ENCODE measurements around the gene TNFRSF4. TPM values are rescaled to one million over a fixed set of nuclear protein-coding genes. Genes with fewer than 3 reads are reported as not detected.
A peak's percentile ranks its signal among the peaks of the same experiment; 100 is the strongest.

TNFRSF4 gene
- total RNA-seq, 8 experiments from 2014 or later = 0.18 to 1.00 (median 0.25) TPM; not detected in 2

DNA sequence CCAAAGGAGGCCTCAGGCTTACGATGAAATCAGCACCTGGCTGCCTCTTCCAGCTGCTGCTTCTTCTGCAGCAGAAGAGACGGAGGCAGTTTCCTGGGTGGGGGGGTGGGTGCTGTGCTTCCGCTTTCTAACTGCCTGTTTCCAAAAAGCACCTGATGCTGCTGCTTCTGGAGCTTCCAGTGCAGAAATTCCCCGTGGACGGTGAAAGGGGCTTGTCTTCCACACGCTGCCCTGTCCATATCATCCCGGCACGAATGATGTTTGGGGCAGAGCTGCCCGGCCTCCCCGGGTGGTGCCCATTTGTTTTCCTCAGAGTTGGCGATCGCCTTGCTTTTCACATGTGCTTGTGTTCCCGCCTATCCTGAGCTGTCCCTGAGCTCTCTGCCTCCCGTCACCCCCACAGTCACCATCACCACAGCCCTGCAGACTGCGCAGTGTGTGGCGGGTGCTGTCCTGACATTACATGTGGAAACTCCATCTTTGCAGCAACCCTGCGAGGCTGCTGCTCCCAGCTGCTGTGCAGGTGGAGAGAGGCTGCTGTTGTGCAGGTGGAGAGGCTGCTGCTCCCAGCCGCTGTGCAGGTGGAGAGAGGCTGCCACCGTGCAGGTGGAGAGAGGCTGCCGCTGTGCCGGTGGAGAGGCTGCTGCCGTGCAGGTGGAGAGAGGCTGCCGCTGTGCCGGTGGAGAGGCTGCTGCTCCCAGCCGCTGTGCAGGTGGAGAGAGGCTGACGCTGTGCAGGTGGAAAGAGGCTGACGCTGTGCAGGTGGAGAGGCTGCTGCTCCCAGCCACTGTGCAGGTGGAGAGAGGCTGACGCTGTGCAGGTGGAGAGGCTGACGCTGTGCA, 38.5 kb downstream of the TNFRSF4 start:
- 0 to 100% (median 82%) methylated on average over 1 to 17 of the region's 29 CpGs; no CpG with 5 or more reads in 2 of the 10 experiments for WGBS, 10 experiments
- H3K4me3 ChIP-seq = no peak overlapping the region
- no peak overlapping the region for H3K27ac ChIP-seq
- in situ Hi-C loops (cut with MboI; ENCODE audit: low pct_unique_long_range_greater_than_20kb in 2 of 9, low sequenced_read_pairs in 9 of 9, unreplicated experiment in 9 of 9) = no loop called here
- peaks cover 11 to 20% of the 10 kb centered on the region in 2 donors for H3K4me1 ChIP-seq (replicated peaks in 1 of 2)
- ATAC-seq (replicated peaks in 6 of 8) = no peak

DNA sequence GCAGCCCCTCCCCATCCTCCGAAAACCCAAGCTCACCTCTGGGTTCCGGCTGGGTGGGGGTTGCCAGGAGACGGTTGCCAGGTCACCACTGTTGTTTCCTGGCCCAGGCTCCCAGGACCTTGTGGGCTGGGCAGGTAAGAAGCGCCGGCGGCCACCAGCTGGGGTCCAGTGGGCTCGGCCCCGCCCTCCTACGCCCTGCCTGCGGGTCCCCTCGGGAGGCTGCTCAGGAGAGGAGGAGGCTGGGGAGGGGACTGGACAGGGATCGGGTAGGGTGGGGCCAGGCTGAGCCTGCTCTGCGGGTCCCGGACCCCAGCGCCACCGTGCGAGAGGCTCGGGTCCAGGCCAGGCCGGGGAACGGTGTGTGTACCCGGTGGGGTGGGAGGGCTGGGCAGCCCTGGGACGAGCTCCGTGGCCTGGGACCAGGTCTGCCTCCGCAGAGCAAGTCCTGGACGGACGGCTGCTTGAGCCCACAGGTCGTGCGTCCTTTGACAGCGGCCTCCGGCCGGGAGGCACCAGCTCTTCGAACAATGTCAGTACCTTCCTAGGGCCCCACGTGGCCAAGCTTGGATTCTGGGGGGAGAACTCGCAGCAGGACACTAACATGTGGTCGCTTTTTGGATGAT, 40.0 kb downstream of the TNFRSF4 start, which contains the start of gene TTLL10:
Gene TTLL10 (plus strand): TSS at position 88 of the 623 bp plus-strand sequence. CDS start 5,336 bp downstream, outside the sequence.
- H3K4me1 ChIP-seq (replicated peaks in 1 of 2) = peaks cover 11 to 25% of the 10 kb centered on the region in 2 donors
- no peak within 1 kb of the TSS for H3K4me3 ChIP-seq
- in situ Hi-C loops (cut with MboI; ENCODE audit: low pct_unique_long_range_greater_than_20kb in 2 of 9, low sequenced_read_pairs in 9 of 9, unreplicated experiment in 9 of 9) = loop anchor here in 1 of 9 experiments (25.0 kb wide), 1 partner anchor 88 kb away; the partner anchor contains the start of gene UBE2J2
- ATAC-seq (replicated peaks in 6 of 8) = peak in 7 of 8 experiments; percentile 34 to 94 (median 82)
- H3K27ac ChIP-seq = no peak within 1 kb of the TSS
- WGBS, 10 experiments = 0 to 20% (median 3%) methylated on average over 1 to 4 of the region's 35 CpGs; no CpG with 5 or more reads in 4 of the 10 experiments

DNA sequence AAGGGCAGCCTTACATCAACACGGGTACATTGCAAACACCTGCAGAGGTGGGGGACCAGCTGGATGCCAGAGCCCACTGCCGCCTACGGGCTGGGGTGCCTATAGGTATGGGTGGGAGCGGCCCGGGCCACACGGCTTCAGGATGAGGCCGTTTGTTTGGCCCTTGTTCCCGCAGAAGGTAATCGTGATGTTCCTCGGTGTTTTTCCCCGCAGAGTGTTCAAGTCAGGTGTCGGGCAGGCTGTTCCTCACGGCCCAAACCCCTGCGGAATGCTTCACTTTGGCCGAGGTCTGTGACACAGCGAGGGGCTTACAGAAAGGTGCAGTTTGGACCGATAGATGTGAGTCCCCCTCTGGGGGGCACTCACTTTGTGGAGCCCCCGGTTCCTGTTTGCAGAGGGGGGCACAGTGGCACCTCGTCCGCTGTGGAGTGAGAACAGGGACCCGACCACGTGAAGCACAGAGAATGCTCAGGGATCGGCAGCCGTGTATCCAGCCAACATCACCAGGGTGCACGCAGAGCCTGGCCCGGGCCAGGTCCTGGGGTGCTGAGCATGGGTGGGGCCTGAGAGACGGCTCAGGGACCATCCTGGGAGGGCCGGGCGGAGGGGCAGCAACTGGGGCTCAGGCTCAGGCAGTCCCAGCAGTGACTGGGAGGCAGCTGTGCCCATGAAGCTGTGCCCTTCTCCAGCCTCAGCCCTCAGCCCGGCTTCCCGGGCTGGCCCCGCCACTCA, 40.7 kb downstream of the TNFRSF4 start:
- H3K4me1 ChIP-seq (replicated peaks in 1 of 2) = peaks cover 11 to 32% of the 10 kb centered on the region in 2 donors
- in situ Hi-C loops (cut with MboI; ENCODE audit: low pct_unique_long_range_greater_than_20kb in 2 of 9, low sequenced_read_pairs in 9 of 9, unreplicated experiment in 9 of 9) = loop anchor here in 1 of 9 experiments (25.0 kb wide), 1 partner anchor 89 kb away; the partner anchor contains the start of gene UBE2J2
- no peak for ATAC-seq (replicated peaks in 6 of 8)
- H3K4me3 ChIP-seq = no peak overlapping the region
- 0 to 76% (median 58%) methylated on average over 1 to 22 of the region's 32 CpGs; no CpG with 5 or more reads in 4 of the 10 experiments for WGBS, 10 experiments
- no peak overlapping the region for H3K27ac ChIP-seq

DNA sequence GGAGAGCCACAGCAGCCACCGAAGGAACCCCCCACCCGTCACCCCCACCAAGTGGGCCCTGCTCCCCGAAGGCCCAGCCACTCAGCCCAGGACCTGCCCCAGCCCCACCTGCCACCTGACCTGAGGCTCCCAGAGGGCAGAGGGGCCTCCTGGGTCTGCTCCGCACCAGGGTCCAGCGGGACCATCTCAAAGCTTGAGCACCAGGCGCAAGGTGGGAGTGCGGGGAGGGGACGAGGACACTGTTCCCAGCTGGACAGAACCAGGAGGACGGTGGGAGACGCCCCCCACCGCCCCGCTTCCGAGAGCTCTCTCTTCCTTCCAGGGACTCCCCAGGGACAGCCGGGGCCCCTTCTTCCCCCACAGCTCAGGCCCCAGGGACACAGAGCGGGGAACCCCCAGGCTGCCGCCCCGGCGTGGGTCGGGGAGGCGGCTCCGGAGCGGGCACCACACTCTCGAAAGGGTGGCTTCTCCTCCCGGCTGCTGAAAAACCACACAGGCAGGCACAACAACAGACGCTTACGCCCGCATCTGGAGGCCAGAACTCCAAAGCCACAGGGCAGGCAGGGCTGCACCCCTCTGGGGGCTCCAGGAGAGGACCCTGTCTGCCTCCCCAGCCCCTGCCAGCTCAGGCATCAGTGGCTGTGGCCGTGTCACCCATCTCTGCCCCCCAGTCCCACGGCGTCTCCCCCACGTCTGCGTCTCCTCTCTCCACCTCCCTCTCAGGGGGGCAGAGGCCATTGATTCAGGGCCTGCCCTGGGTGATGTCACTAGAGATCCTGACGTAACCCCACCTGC, 42.2 kb downstream of the TNFRSF4 start:
- ATAC-seq (replicated peaks in 6 of 8) = no peak
- in situ Hi-C loops (cut with MboI; ENCODE audit: low pct_unique_long_range_greater_than_20kb in 2 of 9, low sequenced_read_pairs in 9 of 9, unreplicated experiment in 9 of 9) = loop anchor here in 1 of 9 experiments (25.0 kb wide), 1 partner anchor 91 kb away; the partner anchor contains the start of gene UBE2J2
- peaks cover 12 to 39% of the 10 kb centered on the region in 2 donors for H3K4me1 ChIP-seq (replicated peaks in 1 of 2)
- 0 to 80% (median 72%) methylated on average over 1 to 2 of the region's 33 CpGs; no CpG with 5 or more reads in 7 of the 10 experiments for WGBS, 10 experiments
- H3K4me3 ChIP-seq = no peak overlapping the region
- no peak overlapping the region for H3K27ac ChIP-seq

DNA sequence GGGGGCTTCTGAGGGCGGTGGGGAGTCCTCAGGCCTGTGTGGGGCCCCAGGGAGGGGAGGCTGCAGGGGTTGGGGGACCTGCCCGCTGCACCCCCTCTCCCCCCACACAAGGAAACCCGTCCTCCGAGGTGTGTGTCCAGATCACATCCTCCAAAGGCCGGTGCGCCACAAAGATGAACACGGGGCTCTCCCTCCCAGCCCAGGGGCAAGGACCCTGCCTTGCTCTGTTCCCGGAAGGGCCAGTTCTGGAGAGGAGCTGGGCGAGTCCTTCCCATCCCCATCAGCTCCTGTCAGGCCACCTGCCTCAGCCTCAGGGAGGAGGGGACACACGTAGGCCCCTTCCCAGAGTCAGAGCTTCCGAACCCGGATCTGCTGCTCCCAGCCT, 42.8 kb downstream of the TNFRSF4 start:
- Histone ChIP-seq H3K27ac (no peak overlapping the region), H3K4me1 (replicated peaks in 1 of 2) (peaks cover 16 to 40% of the 10 kb centered on the region in 2 donors), H3K4me3 (no peak overlapping the region)
- WGBS, 10 experiments = 40% methylated on average over 1 of the region's 12 CpGs; no CpG with 5 or more reads in 9 of the 10 experiments
- no peak for ATAC-seq (replicated peaks in 6 of 8)
- in situ Hi-C loops (cut with MboI; ENCODE audit: low pct_unique_long_range_greater_than_20kb in 2 of 9, low sequenced_read_pairs in 9 of 9, unreplicated experiment in 9 of 9) = loop anchor here in 1 of 9 experiments (25.0 kb wide), 1 partner anchor 91 kb away; the partner anchor contains the start of gene UBE2J2

GRCh38 chr1:1170215-1171091, 43.5 kb downstream of the TNFRSF4 start:
- 54 to 100% (median 86%) methylated on average over 1 to 13 of the region's 26 CpGs; no CpG with 5 or more reads in 7 of the 10 experiments for WGBS, 10 experiments
- Histone ChIP-seq H3K4me1 (replicated peaks in 1 of 2) (peaks cover 17 to 46% of the 10 kb centered on the region in 2 donors), H3K27ac (no peak overlapping the region), H3K4me3 (no peak overlapping the region)
- no peak for ATAC-seq (replicated peaks in 6 of 8)
- in situ Hi-C loops (cut with MboI; ENCODE audit: low pct_unique_long_range_greater_than_20kb in 2 of 9, low sequenced_read_pairs in 9 of 9, unreplicated experiment in 9 of 9) = loop anchor here in 1 of 9 experiments (25.0 kb wide), 1 partner anchor 92 kb away; the partner anchor contains the start of gene UBE2J2

DNA sequence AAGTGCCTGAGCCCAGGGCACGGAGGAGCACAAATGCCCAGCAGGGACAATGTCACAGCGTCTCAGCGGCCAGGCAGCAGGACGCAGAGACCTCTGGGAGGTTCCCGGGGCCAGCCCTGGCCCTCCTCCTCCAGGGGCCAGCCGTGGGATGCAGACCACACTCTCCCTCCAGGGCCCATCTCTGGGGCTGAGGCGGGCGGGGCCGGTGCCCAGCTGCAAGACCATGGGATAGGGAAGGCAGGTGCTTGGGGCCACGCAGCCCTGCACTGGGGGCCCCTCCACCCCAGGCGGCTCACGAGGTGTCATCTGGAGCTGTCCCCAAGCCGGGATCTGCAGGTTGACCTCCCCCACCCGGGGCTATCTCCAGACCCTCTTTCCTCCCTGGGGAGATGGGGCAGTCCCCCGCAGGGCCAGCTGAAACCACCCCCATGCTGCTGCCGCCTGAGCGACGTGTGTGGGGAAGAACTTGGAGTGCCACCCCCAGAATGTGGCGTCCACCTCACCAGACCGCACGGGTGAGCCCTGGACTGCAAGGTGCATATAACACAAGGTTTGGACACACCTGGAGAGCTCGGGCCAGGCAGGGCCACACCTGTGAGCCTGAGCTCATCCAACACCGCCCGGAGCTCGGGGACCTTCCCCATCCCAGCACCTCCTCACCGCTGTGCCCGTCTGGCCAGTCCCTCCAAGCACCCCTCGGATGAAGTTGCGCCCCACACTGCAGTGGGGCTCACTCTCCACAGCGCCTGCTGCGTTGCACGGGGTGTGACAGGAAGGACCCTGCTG, 44.3 kb downstream of the TNFRSF4 start:
- in situ Hi-C loops (cut with MboI; ENCODE audit: low pct_unique_long_range_greater_than_20kb in 2 of 9, low sequenced_read_pairs in 9 of 9, unreplicated experiment in 9 of 9) = loop anchor here in 1 of 9 experiments (25.0 kb wide), 1 partner anchor 93 kb away; the partner anchor contains the start of gene UBE2J2
- no peak overlapping the region for H3K27ac ChIP-seq
- peaks cover 17 to 48% of the 10 kb centered on the region in 2 donors for H3K4me1 ChIP-seq (replicated peaks in 1 of 2)
- 67 to 80% methylated on average over 2 to 11 of the region's 32 CpGs; no CpG with 5 or more reads in 8 of the 10 experiments for WGBS, 10 experiments
- no peak overlapping the region for H3K4me3 ChIP-seq
- no peak for ATAC-seq (replicated peaks in 6 of 8)

- no peak overlapping the region for H3K27ac ChIP-seq
- 8 to 87% (median 61%) methylated on average over 2 to 14 of the region's 37 CpGs; no CpG with 5 or more reads in 6 of the 10 experiments for WGBS, 10 experiments
- H3K4me1 ChIP-seq (replicated peaks in 1 of 2) = peaks cover 12 to 43% of the 10 kb centered on the region in 2 donors
- no peak for ATAC-seq (replicated peaks in 6 of 8)
- no peak overlapping the region for H3K4me3 ChIP-seq
- in situ Hi-C loops (cut with MboI; ENCODE audit: low pct_unique_long_range_greater_than_20kb in 2 of 9, low sequenced_read_pairs in 9 of 9, unreplicated experiment in 9 of 9) = loop anchor here in 1 of 9 experiments (25.0 kb wide), 1 partner anchor 94 kb away; the partner anchor contains the start of gene UBE2J2
Observed at GRCh38 chr1:1168451-1169411, 45.2 kb downstream of the TNFRSF4 start.

- no peak overlapping the region for H3K4me3 ChIP-seq
- peaks cover 9 to 35% of the 10 kb centered on the region in 2 donors for H3K4me1 ChIP-seq (replicated peaks in 1 of 2)
- in situ Hi-C loops (cut with MboI; ENCODE audit: low pct_unique_long_range_greater_than_20kb in 2 of 9, low sequenced_read_pairs in 9 of 9, unreplicated experiment in 9 of 9) = loop anchor here in 1 of 9 experiments (25.0 kb wide), 1 partner anchor 94 kb away; the partner anchor contains the start of gene UBE2J2
- ATAC-seq (replicated peaks in 6 of 8) = no peak
- H3K27ac ChIP-seq = no peak overlapping the region
- 70 to 100% (median 84%) methylated on average over 1 to 8 of the region's 36 CpGs; no CpG with 5 or more reads in 7 of the 10 experiments for WGBS, 10 experiments
Observed at GRCh38 chr1:1167841-1168450, 46.0 kb downstream of the TNFRSF4 start.
